Ecto neural progenitor cell (in vitro differentiated cells): ENCODE measurements around the gene MAD2L2.

Experiments used
- DNase-seq: peaks from one replicate; pipeline ENCODE4 v3.0.0-alpha.2; 2018; ENCODE audit warnings: low spot score

The MAD2L2 gene

DNA sequence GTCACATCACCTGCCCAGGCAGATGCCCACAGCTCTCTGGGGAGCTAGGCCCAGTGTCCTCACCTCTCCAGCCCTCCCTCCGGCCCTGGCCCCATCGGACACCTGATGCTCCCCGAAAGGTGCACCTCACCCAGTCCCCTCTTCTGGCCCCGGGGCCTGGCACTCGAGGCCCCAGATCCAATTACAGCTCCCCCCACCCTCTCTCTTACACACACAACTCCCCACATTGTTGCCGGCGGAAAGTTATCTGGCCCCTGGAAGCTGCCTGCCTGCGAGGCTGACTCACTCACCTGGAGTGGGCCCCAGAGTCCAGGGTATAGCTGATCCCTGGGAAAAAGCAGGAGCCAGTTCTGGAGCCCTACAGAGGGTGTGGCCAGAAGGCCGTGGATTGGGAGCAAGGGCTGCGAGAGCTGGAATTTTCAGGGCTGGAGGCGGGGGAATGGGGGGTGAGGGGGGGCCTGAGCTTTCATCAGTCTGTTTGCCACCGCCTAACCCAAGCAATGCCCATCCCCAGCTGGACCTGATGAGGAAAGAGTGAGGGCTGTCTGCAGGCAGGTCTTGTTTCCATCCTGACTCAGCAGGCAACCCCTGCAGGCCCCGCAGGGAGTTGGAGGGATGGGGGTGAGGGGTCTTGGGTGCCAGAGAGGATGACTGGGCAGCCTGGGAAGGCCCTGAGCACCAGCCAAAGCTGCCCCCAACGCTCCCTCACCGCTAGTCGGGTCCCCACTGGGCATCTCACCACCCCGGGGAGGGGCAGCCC is 27.7 kb downstream of the MAD2L2 start:
- no peak for DNase-seq

DNA sequence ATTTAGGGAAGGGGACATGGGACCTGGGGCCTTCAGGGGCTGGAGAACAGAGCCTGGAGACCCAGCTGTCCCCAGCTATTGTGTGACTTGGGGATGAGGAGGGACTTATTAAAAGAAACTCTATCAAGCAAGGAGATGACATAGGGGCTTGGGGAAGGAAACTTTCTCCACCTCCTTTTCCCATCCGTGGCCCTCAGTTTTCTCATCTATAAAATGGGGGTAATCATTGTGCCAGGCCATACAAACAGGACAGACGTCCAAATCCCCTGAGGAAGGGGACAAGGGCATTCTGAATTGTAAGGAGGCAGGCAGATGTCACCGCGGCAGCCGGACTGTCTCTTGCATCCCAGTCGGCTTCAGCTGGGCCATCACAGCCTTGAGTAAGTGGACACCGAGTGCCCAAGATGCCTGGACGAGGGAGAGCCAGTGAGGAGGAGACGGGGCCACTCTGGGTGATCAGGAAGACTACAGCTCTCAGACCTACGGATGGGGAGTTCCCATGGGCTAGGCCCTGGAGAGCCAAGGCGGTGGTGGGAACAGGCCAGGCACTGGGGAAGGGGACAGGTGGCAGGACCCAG is 28.7 kb downstream of the MAD2L2 start:
- DNase-seq = no peak

DNA sequence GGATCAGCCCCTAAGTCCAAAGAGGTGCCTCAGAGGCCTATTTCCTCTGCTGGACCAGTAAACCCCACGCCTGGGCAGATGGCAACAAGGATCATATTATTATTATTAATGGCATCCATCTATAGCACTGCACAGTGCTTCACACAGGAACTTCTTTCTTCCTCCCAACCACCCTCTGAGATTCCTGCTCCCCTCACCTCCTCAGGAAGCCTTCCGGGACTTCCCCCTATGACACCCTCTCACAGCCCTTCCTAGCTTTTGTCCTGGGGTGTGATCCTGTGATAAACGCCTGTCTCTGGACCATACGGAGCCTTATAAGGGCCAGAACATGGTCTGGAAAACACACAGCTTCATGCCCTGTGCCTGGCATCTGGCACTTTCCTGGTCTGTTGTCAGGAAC is 29.9 kb downstream of the MAD2L2 start:
- no peak for DNase-seq

DNA sequence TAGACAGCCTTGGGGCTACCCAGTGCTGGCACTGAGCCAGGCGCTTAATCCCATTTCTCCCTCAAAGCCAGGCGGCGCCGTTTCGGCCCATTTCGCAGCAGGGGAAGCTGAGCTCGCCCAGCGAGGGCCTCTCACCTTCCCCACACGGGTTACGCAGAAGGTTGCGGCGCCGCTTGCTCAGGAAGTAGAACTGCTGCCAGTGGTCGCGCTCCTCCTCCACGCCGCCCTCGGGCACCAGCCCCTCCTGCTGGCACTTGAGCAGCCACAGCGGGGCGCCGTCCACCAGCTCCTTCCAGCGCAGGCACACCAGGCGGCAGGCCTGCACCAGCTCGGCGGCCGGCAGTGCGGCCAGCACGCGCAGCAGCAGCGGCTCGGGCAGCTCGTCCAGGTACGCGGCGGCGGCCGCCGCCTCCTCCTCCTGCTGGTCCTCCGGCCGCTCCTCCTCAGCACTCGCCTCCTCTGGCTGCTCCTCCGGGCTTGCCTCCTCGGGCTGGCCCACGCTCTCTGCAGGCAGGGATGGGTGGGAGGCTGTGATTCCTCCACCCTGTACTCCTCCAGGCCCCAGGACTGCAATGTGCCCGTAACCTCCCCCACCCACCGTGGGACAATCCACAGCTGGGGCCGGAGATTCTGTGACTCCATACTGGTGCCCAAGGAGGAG is 30.5 kb downstream of the MAD2L2 start:
- DNase-seq = peak; percentile 82

DNA sequence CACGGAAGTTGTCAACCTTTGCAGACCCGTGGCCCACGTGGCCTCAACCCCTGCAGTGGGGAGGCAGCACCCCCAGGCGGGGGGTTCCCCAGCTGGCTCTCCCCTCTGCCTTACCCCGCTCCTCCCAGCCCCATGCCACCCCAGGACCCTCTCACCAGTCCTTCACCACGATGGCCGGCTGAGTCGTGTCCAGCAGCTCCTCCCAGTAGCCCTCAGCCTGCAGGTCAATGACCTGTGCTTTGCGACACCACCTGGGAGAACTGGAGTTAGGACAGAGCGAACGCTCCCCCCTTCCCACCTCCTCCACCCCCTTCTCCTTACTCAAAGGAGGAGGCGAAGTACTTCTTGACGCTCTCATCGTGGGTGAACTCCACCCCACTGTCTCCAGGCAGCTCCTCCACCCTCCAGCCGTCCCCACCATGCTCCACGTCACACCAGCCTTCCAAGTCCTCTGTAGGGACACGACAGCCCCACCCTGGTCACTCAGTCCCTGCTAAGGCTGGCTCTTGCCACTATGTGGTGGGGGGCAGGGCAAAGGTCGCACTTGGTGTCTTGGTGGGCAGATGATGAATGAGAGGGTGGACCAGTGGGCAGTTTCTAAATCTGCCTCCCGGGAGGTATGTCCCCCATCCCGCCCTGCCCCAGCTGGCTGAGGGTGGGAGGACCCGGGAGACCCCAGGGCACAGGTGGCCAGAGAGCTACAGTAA is 31.2 kb downstream of the MAD2L2 start:
- no peak for DNase-seq

DNA sequence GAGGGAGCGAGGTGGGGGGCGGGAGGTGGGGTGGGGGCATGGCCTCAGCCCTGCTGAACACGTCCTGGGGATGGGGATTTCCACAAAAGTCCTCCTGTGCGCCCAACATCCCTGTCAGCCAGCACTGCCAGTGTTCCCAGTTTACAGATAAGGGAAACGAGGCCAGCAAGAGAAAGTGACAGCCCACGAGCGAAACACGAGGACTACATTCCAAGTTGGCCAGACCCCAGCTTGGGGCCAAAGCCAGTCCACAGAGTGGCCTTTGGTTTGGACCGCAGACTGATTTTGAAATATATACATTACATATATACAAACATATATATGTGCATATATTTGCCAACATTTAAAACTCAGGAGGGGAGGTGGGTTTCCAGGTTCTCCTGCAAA is 31.7 kb downstream of the MAD2L2 start:
- no peak for DNase-seq

DNA sequence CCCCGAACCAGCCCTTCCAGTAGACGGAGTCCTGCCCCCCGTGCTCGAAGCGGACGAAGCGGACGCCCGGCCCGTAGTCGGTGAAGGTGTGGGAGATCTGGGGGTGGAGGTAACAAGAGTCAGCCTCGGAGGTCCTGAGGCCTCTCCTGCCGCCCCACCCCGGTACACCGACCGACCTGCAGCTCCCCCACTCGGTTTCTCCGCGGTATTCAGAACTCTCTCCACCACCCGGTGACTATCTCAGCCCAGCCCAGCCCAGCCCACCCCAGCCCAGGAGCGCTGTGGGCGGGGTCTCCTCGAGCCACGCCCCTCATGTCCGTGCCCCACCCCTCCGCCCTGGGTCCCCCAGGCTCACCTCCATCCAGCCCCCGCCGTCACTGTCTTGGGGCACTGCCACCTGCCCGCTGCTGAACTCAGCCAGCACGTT is 32.2 kb downstream of the MAD2L2 start:
- DNase-seq = peak; percentile 70

DNA sequence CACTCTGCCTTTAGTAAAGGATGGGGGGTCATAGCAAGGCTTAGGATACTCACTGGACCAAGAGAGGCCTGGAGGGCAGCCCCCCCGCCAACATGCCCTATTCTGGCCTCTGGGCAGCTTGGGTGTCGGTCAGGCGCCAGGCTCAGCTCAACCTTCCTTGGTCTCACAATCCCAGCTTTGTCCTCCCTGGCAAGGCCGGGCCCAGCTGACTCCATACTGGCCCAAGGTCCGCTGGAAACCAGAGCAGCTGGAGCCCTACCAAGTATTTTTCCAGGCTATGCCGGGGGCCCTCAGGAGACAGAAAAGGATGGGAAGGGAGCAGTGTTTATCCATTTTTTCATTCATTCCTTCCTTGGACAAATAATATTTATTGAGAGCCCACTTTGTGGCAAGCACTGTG is 32.9 kb downstream of the MAD2L2 start:
- no peak for DNase-seq

DNA sequence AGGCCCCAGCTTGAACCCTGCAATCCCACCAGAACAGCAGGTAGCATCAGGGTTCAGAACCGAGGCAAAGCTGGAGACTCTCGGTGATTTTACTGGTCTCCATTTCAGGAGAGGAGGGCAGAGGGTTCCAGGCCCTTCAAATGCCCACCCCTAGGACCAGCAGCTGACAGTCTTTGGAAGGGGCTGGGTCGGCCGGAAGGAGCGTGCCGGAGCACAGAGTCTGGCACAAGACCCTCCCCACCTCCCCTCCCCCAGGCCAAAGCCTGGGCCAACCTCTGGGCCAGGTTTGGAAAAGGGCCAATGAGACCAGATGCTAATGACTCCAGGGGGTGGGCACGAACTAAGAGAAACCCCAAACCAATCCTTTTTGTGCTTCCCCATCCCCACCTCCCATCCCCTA is 33.6 kb downstream of the MAD2L2 start:
- no peak for DNase-seq

DNA sequence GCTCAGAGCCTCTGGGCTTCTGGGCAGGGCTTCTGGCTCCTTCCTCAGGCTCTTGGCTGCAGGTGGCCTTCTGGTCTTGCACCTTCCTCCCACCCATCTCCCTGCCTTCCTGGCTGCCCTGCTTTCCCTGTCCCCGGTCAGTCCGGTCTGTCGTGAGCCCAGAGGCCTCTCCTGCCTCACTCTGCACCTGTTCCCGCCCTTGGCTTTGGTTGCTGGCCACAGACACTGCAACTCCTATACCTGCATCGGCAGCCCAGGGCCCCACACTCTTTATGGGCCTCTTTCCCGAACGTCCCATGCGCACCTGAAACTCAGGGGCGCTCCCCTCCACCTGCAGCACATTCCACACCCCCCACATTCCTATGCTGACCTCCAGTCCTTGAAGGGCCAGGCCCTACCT is 34.6 kb downstream of the MAD2L2 start:
- no peak for DNase-seq

DNA sequence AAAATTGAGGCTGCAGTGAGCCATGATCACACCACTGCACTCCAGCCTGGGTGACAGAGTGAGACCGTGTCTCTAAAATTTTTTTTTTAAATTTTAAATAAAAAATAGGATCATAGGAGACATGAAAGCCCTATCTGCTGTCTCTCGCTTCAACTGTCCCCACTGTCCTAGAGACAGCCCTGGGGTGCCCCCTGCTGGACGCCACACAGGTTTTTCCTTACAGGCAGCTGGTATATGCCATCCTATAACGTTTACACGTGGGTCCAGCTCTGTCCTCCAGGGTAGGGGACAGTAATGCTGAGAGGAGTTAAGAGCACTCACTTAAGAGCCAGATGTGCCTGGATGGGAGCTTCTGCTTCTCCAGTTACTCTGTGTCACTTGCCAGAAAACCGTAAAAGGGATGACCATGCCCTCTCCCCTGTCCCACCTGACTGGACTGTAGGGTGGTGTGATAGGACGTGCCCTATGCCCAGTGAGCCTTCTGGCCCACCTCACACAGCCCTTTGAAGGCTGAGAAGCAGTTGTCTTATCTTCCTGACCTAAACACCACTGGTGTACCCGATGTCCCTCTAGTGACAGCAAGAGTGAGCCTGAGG is 35.2 kb downstream of the MAD2L2 start:
- DNase-seq = peak; percentile 88

DNA sequence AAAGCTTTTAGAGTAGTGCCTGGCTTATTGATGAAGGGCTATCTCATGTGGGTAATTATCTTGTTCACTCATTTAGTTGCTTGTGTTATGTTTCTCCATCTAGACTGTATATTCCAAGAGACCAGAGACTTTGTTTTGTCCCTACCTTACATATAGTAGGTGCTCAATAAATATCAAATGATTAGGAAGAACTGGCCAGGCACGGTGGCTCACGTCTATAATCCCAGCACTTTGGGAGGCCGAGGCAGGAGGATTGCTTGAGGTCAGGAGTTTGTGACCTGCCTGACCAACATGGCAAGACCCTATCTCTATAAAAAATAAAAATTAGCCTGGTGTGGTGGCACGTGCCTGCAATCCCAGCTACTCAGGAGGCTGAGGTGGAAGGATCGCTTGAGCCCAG is 35.7 kb downstream of the MAD2L2 start:
- DNase-seq = no peak

DNA sequence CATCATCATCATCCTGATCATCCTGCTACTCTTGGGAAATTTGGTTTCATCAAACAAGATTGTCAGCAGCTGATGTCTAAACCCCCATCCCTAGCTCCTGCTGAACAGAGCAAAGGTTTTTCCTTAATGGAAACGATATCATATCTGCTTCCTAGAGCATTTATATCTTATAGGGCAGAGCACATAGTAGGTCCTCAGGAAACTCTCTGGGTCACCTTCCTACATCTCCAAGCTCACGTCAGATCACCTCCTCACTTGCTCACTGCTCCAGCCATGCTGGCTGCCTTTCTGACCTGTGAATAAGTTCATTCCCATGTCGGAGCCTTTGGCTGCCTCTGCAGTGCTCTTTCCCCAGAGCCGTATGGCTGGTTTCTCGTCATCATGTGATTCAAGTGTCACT is 37.2 kb downstream of the MAD2L2 start:
- DNase-seq = no peak

DNA sequence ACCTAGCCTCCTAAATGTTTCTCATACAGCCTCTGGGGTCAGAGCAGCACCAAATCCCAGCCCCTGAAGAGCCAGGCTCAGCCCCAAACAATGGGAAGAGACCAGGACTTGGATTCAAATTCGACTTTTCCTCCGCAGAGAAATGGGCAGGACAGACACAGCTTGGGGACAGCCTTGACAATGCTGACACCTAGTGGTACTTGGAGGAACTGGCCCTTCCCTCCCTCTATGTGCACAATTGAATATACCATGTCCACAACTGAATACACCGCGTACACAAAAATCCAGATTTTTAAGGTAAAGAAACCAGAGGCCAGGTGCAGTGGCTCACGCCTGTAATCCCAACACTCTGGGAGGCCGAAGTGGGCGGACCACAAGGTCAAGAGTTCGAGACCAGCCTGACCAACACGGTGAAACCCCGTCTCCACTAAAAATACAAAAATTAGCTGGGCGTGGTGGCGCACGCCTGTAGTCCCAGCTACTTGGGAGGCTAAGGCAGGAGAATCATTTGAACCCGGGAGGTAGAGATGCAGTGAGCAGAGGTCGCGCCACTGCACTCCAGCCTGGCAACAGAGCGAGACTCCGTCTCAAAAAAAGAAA is 38.4 kb downstream of the MAD2L2 start:
- DNase-seq = peak; percentile 78

DNA sequence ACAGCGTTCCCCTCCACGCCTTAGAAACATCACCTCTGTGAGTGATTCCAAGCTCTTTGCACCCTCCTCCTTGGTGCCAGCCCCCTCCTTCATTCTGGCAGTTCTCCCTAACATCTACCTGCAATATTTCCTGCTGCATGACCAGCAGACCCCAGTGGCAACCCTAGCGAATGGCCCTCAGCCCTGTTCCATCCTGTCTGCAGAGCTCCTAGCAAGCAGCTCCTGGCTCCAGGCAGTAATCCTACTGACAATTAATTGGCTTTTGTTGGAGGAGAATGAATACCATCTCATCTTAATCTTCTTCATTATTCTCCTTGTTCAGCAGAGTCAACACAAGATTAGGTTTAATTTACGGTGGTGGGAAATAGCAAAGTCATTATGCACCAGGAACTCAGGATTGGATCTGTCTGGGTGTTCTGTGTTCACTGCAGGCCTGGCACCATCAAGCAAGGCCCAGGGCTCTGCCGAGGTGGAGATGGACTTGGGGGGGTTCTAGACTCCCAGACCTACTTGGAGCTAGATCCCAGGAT is 39.1 kb downstream of the MAD2L2 start:
- DNase-seq = no peak

DNA sequence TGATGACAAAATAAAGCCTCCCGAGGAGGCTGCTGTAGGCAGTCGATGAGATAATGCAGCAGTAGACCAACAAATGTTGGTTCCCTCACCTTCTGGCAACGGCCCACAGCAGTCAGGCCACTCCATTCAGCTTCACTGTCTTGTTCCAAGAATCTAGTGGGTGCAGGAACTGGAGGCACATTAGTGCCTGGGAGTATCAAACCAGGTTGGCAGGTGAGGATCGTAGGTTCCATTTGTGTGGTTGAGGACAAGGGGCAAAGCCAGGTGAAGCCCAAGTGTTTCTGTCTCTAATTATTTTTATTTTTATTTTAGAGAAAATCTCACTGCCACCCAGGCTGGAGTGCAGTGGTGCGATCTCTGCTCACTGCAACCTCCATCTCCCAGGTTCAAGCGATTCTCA is 40.0 kb downstream of the MAD2L2 start:
- DNase-seq = no peak

DNA sequence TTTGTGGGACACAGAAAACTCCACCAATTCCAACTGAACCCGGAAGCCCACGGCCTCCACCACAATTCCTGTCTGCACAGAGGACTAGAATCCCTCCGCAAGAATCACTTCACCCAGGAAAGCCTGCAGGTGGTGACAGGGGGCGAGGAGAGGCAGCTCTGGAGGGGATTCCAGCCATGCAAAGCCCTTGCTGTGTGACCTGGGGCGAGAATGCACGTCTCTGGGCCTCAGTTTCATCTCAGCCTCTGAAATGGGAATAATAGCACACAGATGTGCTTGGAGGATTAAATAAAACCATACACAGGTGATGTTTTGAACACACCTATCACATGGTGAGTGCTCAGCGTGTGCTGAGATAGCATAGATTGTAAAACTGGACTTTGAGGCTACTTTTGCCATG is 40.8 kb downstream of the MAD2L2 start:
- DNase-seq = no peak

DNA sequence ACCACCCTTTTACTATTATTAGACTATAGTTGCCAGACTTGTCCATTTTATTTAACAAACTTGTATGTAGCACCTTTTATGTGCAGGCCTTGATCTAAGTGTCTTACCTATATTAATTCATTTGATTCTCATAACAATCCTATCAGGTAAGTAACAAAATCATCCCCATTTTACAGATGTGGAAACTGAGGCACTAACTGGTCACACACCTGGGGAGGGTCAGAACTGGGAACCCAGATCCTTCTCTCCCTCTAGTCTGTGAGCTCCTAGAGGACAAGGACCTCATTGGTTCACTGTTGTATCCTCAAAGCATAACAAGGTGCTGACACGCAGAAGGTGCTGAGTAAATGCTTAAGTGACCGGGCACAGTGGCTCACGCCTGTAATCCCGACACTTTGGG is 41.6 kb downstream of the MAD2L2 start:
- DNase-seq = no peak

DNA sequence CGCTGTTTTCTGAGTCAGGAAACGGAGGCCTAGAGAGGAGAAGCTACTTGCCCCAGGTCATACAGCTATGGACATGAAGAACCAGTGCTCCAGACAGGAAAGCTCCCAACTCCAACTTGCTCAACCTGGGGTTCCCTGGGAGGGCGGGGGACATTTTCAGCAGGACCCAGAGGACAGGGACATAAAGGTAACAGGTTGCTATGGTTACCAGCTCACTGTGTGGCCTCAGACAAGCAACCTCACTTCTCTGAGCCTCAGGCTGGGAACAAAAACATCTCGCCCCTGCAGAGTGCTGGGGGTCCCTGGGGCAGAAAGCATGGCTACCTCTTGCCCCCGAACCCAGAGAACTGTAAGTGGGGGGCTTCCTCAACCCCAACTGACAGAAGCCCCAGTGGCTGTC is 42.8 kb downstream of the MAD2L2 start:
- DNase-seq = no peak

DNA sequence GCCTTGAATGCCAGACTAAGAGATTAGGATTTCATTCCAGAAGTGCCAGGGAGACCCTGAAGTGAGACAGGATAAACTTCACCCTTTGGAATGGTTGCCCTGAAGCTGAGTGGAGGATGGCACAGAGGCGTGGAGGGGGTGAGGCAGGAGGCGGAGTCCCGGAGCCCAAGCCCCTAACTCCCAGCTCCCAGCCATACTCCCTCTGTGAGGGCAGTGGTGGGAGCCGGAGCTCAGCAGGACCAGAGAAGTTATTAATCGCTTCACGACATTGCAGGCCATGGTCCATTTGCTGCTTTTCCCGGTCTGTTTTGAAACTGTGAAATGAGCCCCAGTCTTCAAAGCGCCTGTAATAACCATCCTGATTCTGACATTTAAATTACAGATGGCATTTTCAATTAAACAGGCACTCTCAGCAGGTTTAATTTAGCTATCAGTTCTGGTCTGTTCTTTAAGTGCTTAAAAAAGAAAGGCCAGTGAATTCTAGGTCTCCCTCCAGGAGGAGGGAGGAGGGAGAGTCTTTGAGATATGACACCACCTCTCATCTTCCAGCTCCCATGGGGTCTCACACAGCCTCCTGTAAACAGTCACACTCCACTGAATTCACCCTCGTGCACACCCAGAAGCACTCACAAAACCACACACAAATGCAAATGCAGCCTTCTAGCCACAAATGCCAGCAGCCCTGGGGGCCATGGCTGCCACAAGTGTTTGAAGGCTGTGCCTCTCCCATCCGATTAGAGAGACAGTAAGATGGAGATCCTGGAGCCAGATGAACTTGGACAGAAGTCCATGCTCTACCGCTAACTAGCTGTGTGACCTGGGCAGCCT is 46.4 kb downstream of the MAD2L2 start:
- no peak for DNase-seq
